Left ventricle myocardium inferior (tissue), 1 donor: Measurements from ENCODE around the gene HES5. TPM values are rescaled to one million over a fixed set of nuclear protein-coding genes. Genes with fewer than 3 reads are reported as not detected.

Experiments used
- DNase-seq: peaks from one replicate; pipeline ENCODE4 v3.0.0-alpha.2; 2020
- H3K27ac ChIP-seq: fragments of 200-600 bp; replicated peaks from 2 replicates; pipeline ENCODE4 v1.8.0; 2021
- H3K27me3 ChIP-seq: fragments of 200-600 bp; 2 replicates; pipeline ENCODE4 v1.8.0; 2021; ENCODE audit warnings: low read depth
- H3K36me3 ChIP-seq: fragments of 200-600 bp; 2 replicates; pipeline ENCODE4 v1.8.0; 2021
- H3K4me1 ChIP-seq: fragments of 200-600 bp; 2 replicates; pipeline ENCODE4 v1.8.0; 2021
- H3K4me3 ChIP-seq: fragments of 200-600 bp; 2 replicates; pipeline ENCODE4 v1.8.0; 2021; ENCODE audit warnings: mild to moderate bottlenecking, moderate library complexity
- H3K9me3 ChIP-seq: fragments of 200-600 bp; replicated peaks from 2 replicates; pipeline ENCODE4 v1.8.0; 2021
- CTCF ChIP-seq: fragments of 200-600 bp; IDR thresholded peaks from 2 replicates; pipeline ENCODE4 v1.8.0; 2021; ENCODE audit warnings: antibody characterized with exemption, mild to moderate bottlenecking, borderline replicate concordance
- intact Hi-C: fragments of 100-400 bp; cut with micrococcal nuclease; formaldehyde crosslinking; loops from one replicate; pipeline ENCODE4 v1.11.0; 2022
- total RNA-seq: library from RNA; stranded (reverse); fragmentation: NEBNext Ultra II Directional; extraction: Animal tissue kit (Norgen Biotek cat#: 25700); gene quantifications from one replicate; pipeline ENCODE4 v1.2.1, GENCODE V29; 2021
- donor health status: DM: no; HTN: yes; CAD: no; lungs with severe emphysema.

HES5 gene
- total RNA-seq, 1 donor from 2014 or later, result 0.63 TPM

GRCh38 chr1:2482588-2482987 lies 47.5 kb downstream of the HES5 start:
- intact Hi-C loops, result no loop called here
- no peak overlapping the region for H3K27ac ChIP-seq
- H3K4me1 ChIP-seq, result no peaks in the 10 kb centered on the region
- TF ChIP-seq CTCF, result no peak
- H3K9me3 ChIP-seq, result no peaks in the 10 kb centered on the region
- no peaks in the 10 kb centered on the region for H3K36me3 ChIP-seq
- no peak overlapping the region for H3K4me3 ChIP-seq
- no peak for DNase-seq
- peaks cover 25% of the 10 kb centered on the region for H3K27me3 ChIP-seq

GRCh38 chr1:2481885-2482284 lies 48.2 kb downstream of the HES5 start:
- H3K4me3 ChIP-seq, result no peak overlapping the region
- peaks cover 27% of the 10 kb centered on the region for H3K27me3 ChIP-seq
- no peak overlapping the region for H3K27ac ChIP-seq
- no peaks in the 10 kb centered on the region for H3K9me3 ChIP-seq
- no peaks in the 10 kb centered on the region for H3K4me1 ChIP-seq
- TF ChIP-seq CTCF, result no peak
- DNase-seq, result no peak
- intact Hi-C loops, result no loop called here
- H3K36me3 ChIP-seq, result no peaks in the 10 kb centered on the region

DNA sequence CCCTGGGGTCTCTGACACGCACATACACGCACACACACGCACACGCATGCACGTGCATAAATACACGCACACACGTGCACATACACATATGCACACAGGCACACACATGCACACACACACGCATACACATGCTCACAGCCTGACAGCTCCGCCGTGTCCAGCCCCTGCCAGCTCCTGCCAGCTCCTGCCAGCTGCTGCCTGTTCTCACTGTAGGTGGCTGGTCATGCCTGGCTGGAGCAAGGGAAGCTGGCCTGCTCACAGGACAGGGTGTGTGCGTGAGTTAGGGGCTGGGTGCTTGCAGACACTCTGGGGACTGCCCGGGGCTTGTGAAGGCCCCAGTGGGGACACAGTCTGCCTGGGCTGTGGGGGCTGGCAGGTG lies 49.1 kb downstream of the HES5 start:
- Histone ChIP-seq H3K4me1 (no peaks in the 10 kb centered on the region), H3K27ac (no peak overlapping the region), H3K4me3 (no peak overlapping the region), H3K9me3 (no peaks in the 10 kb centered on the region), H3K27me3 (peaks cover 31% of the 10 kb centered on the region), H3K36me3 (no peaks in the 10 kb centered on the region)
- intact Hi-C loops, result no loop called here
- no peak for DNase-seq
- TF ChIP-seq CTCF, result no peak

GRCh38 chr1:2480236-2480985 lies 49.7 kb downstream of the HES5 start:
- no peak for TF ChIP-seq CTCF
- H3K36me3 ChIP-seq, result no peaks in the 10 kb centered on the region
- no peaks in the 10 kb centered on the region for H3K4me1 ChIP-seq
- H3K4me3 ChIP-seq, result no peak overlapping the region
- no peak overlapping the region for H3K27ac ChIP-seq
- no peaks in the 10 kb centered on the region for H3K9me3 ChIP-seq
- no peak for DNase-seq
- H3K27me3 ChIP-seq, result peaks cover 37% of the 10 kb centered on the region
- intact Hi-C loops, result no loop called here

- intact Hi-C loops, result no loop called here
- H3K4me3 ChIP-seq, result no peak overlapping the region
- TF ChIP-seq CTCF, result no peak
Observed at GRCh38 chr1:2479618-2480017, 50.4 kb downstream of the HES5 start.

More at GRCh38 chr1:2479618-2480017, 50.4 kb downstream of the HES5 start:
- peaks cover 45% of the 10 kb centered on the region for H3K27me3 ChIP-seq
- no peak for DNase-seq
- no peaks in the 10 kb centered on the region for H3K9me3 ChIP-seq
- H3K27ac ChIP-seq, result no peak overlapping the region
- H3K4me1 ChIP-seq, result peaks cover 6% of the 10 kb centered on the region
- no peaks in the 10 kb centered on the region for H3K36me3 ChIP-seq
